Esophagus muscularis mucosa (tissue), 4 donors: ENCODE data around the gene GSTA4. TPM values are rescaled to one million over a fixed set of nuclear protein-coding genes. Genes with fewer than 3 reads are reported as not detected.

ENCODE experiments used
- DNase-seq: peaks from one replicate; pipeline ENCODE4 v3.0.0-alpha.2; 2017; ENCODE audit errors: extremely low spot score
- H3K27ac ChIP-seq, 4 donors: fragments of 200-600 bp; sonication (generic); replicated peaks in 1 of 4; 1 replicate in 3 of 4; 2 replicates in 1 of 4; pipeline ENCODE4 v1.5.1; 2016 to 2019; ENCODE audit warnings: mild to moderate bottlenecking in 1 of 4
- H3K27me3 ChIP-seq, 4 donors: fragments of 200-600 bp; sonication (generic); one replicate each; pipeline versions ENCODE4 v1.5.1 to v1.6.0; 2016 to 2019
- H3K36me3 ChIP-seq, 4 donors: fragments of 200-600 bp; sonication (generic); one replicate each; pipeline ENCODE4 v1.5.1; 2016 to 2019
- H3K4me1 ChIP-seq, 4 donors: fragments of 200-600 bp; sonication (generic); one replicate each; pipeline ENCODE4 v1.5.1; 2016 to 2019
- H3K4me3 ChIP-seq, 4 donors: fragments of 200-600 bp; sonication (generic); 1 replicate in 2 of 4; 2 replicates in 2 of 4; pipeline ENCODE4 v1.5.1; 2016 to 2019; ENCODE audit warnings: mild to moderate bottlenecking in 4 of 4, moderate library complexity in 1 of 4
- H3K9me3 ChIP-seq, 4 donors: fragments of 200-600 bp; sonication (generic); 1 replicate in 3 of 4; 2 replicates in 1 of 4; pipeline ENCODE4 v1.5.1; 2016 to 2019
- EP300 ChIP-seq: sonication (generic); formaldehyde crosslinking; IDR thresholded peaks from one replicate; pipeline ENCODE4 v1.6.1; 2017; ENCODE audit warnings: antibody characterized with exemption
- POLR2A ChIP-seq: fragments of 450-650 bp; IDR thresholded peaks from one replicate; pipeline ENCODE4 v1.6.1; 2017; ENCODE audit warnings: antibody characterized with exemption, moderate library complexity, mild to moderate bottlenecking, low read depth
- POLR2AphosphoS5 ChIP-seq, 2 donors: sonication (generic); formaldehyde crosslinking; IDR thresholded peaks; one replicate each; pipeline ENCODE4 v1.6.1; 2017; ENCODE audit warnings: antibody characterized with exemption in 2 of 2
- WGBS: methylation state at CpG from one replicate; pipeline ENCODE4 v1.1.5; 2018; 5-methylcytosine and 5-hydroxymethylcytosine counted together
- intact Hi-C: fragments of 100-400 bp; cut with DNase I; formaldehyde crosslinking; loops from one replicate; pipeline ENCODE4 v1.15.1; 2023
- total RNA-seq, 4 donors: library from RNA; depleted of rRNA; stranded (reverse); fragments of >200 nt; gene quantifications; one replicate each; pipeline versions ENCODE4 v1.1.0 to v1.2.1, GENCODE V29; 2016
- TF ChIP-seq, protein P1 (sequence below), 3 experiments: fragments of 200-600 bp in 2 of 3; fragments of 450-650 bp in 1 of 3; sonication (generic) in 2 of 3; IDR thresholded peaks; one replicate each; pipeline ENCODE4 v1.5.1; 2017 to 2019; ENCODE audit warnings: antibody characterized with exemption in 3 of 3, mild to moderate bottlenecking in 2 of 3, moderate library complexity in 1 of 3

Gene GSTA4
- total RNA-seq, 4 donors from 2014 or later, result 16.6 to 23.2 (median 17.7) TPM

DNA sequence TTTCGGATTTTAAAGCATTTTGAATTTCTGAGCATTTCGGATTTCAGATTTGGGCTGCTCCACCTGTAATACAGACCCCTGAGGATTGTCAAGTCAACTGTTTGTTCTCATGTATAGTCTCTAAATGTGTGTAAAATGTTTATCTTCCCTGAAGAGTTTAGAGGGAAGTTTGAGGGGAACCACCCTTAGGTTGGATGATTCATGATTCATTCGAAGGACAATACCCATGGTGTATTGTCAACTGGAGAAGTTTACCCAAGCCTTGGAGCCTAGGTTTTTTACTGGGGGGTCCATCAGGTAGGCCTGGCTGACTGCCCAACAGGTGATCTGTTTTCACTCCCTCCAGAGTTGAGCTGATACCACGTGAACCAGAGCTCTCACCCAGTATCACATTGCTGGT, 18.9 kb downstream of the GSTA4 start:
- TF ChIP-seq POLR2AphosphoS5 (IDR thresholded peaks at IDR 0.05) (no peak), EP300 (no peak), POLR2A (no peak)
- TF ChIP-seq, protein P1, sequence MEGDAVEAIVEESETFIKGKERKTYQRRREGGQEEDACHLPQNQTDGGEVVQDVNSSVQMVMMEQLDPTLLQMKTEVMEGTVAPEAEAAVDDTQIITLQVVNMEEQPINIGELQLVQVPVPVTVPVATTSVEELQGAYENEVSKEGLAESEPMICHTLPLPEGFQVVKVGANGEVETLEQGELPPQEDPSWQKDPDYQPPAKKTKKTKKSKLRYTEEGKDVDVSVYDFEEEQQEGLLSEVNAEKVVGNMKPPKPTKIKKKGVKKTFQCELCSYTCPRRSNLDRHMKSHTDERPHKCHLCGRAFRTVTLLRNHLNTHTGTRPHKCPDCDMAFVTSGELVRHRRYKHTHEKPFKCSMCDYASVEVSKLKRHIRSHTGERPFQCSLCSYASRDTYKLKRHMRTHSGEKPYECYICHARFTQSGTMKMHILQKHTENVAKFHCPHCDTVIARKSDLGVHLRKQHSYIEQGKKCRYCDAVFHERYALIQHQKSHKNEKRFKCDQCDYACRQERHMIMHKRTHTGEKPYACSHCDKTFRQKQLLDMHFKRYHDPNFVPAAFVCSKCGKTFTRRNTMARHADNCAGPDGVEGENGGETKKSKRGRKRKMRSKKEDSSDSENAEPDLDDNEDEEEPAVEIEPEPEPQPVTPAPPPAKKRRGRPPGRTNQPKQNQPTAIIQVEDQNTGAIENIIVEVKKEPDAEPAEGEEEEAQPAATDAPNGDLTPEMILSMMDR (IDR thresholded peaks at IDR 0.05), result no peak
- Histone ChIP-seq H3K4me3 (no peak overlapping the region), H3K27me3 (no peaks in the 10 kb centered on the region), H3K9me3 (no peaks in the 10 kb centered on the region), H3K36me3 (peaks cover 0 to 6% (median 0%) of the 10 kb centered on the region in 4 donors), H3K27ac (no peak overlapping the region), H3K4me1 (no peaks in the 10 kb centered on the region)
- intact Hi-C loops, result no loop called here
- WGBS, result 89% methylated on average over 4 of the region's 4 CpGs
- DNase-seq, result no peak

- H3K36me3 ChIP-seq, result peaks cover 0 to 6% (median 0%) of the 10 kb centered on the region in 4 donors
- no peak for DNase-seq
- no peaks in the 10 kb centered on the region for H3K4me1 ChIP-seq
- 81% methylated on average over 2 of the region's 2 CpGs for WGBS
- no peak overlapping the region for H3K4me3 ChIP-seq
- no peak for TF ChIP-seq EP300
- TF ChIP-seq POLR2AphosphoS5 (IDR thresholded peaks at IDR 0.05), result no peak
- no peak for TF ChIP-seq POLR2A
- TF ChIP-seq, protein P1 (IDR thresholded peaks at IDR 0.05), result no peak
- H3K9me3 ChIP-seq, result no peaks in the 10 kb centered on the region
- intact Hi-C loops, result no loop called here
- no peaks in the 10 kb centered on the region for H3K27me3 ChIP-seq
- no peak overlapping the region for H3K27ac ChIP-seq
Observed at GRCh38 chr6:52975580-52975979, 19.5 kb downstream of the GSTA4 start.

- Histone ChIP-seq H3K9me3 (no peaks in the 10 kb centered on the region), H3K4me3 (no peak overlapping the region), H3K4me1 (no peaks in the 10 kb centered on the region), H3K36me3 (peaks cover 0 to 6% (median 0%) of the 10 kb centered on the region in 4 donors), H3K27me3 (no peaks in the 10 kb centered on the region), H3K27ac (no peak overlapping the region)
- no peak for DNase-seq
- TF ChIP-seq POLR2A (no peak), EP300 (no peak), POLR2AphosphoS5 (IDR thresholded peaks at IDR 0.05) (no peak)
- TF ChIP-seq, protein P1 (IDR thresholded peaks at IDR 0.05), result no peak
- intact Hi-C loops, result no loop called here
Observed at GRCh38 chr6:52972989-52973388, 22.1 kb downstream of the GSTA4 start.

GRCh38 chr6:52969359-52969758, 25.7 kb downstream of the GSTA4 start:
- TF ChIP-seq EP300, result no peak
- no peak for TF ChIP-seq POLR2AphosphoS5 (IDR thresholded peaks at IDR 0.05)
- TF ChIP-seq, protein P1 (IDR thresholded peaks at IDR 0.05), result no peak
- TF ChIP-seq POLR2A, result no peak
- Histone ChIP-seq H3K36me3 (no peaks in the 10 kb centered on the region), H3K4me1 (no peaks in the 10 kb centered on the region), H3K27me3 (no peaks in the 10 kb centered on the region), H3K27ac (no peak overlapping the region), H3K4me3 (no peak overlapping the region), H3K9me3 (no peaks in the 10 kb centered on the region)
- intact Hi-C loops, result no loop called here
- 81% methylated on average over 2 of the region's 2 CpGs for WGBS
- DNase-seq, result peak; percentile 57

DNA sequence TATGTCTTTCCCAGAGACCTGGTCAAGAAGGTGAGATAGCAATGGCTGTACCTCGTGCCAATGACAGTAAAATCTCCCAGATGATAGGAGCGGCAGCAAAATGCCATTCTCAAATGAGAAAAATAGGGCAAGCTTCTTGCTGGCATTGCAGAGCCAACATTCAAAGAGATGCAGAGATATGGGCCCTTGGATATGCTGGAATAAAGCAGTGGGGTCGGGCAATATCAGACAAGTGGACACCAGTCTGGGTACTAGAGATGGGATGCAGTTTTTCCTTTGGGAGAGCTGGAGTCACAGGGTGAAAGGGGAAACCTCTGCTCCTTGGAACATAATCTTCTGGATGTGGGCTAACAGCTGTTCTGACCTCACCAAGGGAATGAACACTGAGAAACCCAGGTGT, 29.0 kb downstream of the GSTA4 start:
- Histone ChIP-seq H3K4me1 (no peaks in the 10 kb centered on the region), H3K4me3 (no peak overlapping the region), H3K36me3 (no peaks in the 10 kb centered on the region), H3K27ac (no peak overlapping the region), H3K27me3 (no peaks in the 10 kb centered on the region), H3K9me3 (peaks cover 0 to 5% (median 0%) of the 10 kb centered on the region in 4 donors)
- intact Hi-C loops, result no loop called here
- peak; percentile 90 for DNase-seq
- TF ChIP-seq, protein P1 (IDR thresholded peaks at IDR 0.05), result no peak
- TF ChIP-seq POLR2A (no peak), POLR2AphosphoS5 (IDR thresholded peaks at IDR 0.05) (no peak), EP300 (no peak)
- 91% methylated on average over 3 of the region's 3 CpGs for WGBS
